ENCODE results near the gene CDH4. TPM values are rescaled to one million over a fixed set of nuclear protein-coding genes. Genes with fewer than 3 reads are reported as not detected.

The CDH4 gene
- total RNA-seq, 4 donors from 2014 or later = under 0.01 to 0.56 (median 0.19) TPM; not detected in 1

DNA sequence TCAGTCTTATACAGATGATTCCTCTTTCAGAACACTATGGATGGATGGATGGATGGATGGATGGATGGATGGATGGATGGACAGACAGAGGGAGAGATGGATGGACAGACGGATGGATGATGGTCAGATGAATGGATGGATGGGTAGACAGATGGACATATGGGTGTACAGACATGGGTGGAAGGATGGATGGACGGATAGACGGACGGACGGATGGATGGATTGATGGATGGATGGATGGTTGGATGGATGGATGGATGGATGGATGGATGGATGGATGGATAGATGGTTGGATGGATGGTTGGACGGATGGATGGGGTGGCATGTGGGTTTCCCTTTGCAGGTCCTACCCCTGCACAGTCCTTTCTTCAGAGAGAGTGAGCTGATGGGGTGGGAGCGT is 320.7 kb downstream of the CDH4 start:
- DNase-seq (ENCODE audit: low spot score) (no peak), ATAC-seq (ENCODE audit: low FRiP score) (no peak)
- TF ChIP-seq, protein P1, sequence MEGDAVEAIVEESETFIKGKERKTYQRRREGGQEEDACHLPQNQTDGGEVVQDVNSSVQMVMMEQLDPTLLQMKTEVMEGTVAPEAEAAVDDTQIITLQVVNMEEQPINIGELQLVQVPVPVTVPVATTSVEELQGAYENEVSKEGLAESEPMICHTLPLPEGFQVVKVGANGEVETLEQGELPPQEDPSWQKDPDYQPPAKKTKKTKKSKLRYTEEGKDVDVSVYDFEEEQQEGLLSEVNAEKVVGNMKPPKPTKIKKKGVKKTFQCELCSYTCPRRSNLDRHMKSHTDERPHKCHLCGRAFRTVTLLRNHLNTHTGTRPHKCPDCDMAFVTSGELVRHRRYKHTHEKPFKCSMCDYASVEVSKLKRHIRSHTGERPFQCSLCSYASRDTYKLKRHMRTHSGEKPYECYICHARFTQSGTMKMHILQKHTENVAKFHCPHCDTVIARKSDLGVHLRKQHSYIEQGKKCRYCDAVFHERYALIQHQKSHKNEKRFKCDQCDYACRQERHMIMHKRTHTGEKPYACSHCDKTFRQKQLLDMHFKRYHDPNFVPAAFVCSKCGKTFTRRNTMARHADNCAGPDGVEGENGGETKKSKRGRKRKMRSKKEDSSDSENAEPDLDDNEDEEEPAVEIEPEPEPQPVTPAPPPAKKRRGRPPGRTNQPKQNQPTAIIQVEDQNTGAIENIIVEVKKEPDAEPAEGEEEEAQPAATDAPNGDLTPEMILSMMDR (IDR thresholded peaks at IDR 0.05) = no peak

DNA sequence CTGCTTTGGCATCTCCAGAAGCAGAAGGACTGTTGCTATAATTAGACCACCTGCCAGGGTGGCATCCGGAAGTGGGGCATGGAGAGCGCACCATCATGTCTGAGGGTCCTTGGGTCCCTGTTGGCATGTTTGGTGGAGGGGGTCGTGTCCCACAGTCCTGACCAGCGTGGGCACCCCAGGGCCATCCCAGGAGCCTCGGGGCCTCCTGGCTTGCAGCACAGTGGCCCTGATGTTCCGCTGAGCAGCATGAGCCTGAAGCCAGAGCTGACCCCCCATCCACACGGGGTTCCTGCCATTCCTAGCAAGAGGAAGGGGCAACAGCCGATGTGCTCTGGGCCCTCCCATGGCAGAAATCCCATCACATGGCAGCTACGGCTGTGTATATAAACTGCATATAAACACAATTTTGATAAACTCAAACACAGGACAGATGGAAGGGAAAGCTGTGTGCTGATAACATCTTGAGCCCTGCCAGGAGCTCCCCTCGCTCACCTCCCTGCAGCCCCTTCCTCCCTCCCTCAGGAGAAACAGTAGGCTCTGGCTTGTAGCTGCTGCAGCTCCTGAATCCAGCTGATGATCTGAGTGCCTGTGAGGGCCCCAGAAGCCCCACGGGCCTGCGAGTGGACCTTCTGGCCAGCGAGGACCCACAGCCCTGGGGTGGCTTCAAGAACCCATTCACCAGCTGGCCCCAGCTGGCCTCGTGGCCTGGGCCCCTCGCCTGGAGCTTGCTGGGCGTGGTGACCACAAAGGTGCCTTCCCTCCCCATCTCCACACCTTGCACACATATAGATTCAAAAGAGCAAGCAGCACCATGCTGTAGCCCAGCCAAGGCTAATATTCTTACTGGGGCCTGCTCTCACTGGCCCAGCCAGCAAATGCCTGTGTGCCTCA is 321.6 kb downstream of the CDH4 start:
- no peak for DNase-seq (ENCODE audit: low spot score)
- no peak for ATAC-seq (ENCODE audit: low FRiP score)
- TF ChIP-seq, protein P1 (IDR thresholded peaks at IDR 0.05) = no peak

DNA sequence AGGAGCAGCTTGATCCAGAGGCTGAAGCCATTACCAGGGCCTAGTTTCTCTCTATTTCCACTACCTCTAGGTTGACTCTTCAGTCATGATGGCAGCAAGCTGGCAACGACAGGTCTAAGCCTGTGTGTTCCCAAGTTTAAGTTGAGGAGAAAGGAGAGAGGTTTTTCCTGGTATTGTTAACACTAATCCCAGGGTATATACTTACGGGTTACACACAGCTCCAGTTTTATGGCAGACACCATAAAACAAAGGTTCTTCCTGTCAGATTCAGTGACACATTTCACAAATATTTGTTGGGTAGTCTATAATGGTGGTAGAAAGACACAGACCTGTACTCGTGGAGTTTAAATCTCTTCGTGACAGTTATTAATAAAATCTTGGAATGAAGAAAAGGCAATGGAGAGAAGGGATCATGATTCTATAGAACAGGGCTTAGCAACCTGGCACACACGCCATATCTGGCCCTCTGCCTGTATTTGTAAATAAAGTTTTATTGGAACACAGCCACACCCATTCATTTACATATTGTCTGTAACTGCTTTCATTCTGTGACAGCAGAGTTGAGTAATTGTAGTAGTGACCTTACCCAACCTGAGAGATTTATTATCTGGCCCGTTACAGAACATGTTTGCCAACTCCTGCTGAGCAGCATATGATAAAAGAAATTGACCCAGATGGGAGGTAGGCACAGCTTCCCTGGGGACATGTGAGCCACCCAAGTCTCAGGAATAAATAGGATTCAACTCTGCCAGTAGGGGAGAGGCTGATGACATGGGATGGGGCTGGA is 323.3 kb downstream of the CDH4 start:
- DNase-seq (ENCODE audit: low spot score) (no peak), ATAC-seq (ENCODE audit: low FRiP score) (no peak)
- TF ChIP-seq, protein P1 (IDR thresholded peaks at IDR 0.05) = no peak

DNA sequence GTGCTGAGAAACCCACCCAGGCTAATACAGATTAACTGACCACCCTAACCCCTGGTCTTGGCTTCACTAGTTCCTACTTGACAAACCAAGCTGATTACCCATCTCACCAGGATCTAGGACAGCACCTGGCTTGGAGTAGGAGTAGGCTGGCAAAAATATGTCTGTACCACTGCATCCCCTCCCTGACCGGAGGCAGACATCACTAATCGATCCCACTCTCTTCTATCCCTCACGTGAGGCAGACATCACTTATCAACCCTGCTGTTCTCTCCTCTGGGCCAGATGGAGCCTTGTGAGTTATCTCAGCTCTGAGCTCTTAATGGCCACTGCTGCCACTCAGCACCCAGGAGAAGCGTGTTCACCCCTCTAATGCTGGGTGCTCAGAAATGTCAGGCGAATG is 324.3 kb downstream of the CDH4 start:
- no peak for ATAC-seq (ENCODE audit: low FRiP score)
- TF ChIP-seq, protein P1 (IDR thresholded peaks at IDR 0.05) = no peak
- no peak for DNase-seq (ENCODE audit: low spot score)

DNA sequence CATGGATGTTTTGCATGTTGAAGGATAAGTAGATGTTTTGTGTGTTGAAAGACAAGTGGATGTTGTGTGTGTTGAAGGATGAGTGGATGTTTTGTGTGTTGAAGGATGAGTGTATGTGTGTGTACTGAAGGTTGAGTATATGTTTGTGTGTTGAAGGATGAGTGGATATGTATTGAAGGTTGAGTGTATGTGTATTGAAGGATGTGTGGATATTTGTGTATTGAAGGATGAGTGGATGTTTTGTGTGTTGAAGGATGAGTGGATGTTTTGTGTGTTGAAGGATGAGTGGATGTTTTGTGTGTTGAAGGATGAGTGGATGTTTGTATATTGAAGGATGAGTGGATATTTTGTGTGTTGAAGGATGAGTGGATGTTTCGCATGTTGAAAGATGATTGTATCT is 325.0 kb downstream of the CDH4 start:
- ATAC-seq (ENCODE audit: low FRiP score) (no peak), DNase-seq (ENCODE audit: low spot score) (no peak)
- TF ChIP-seq, protein P1 (IDR thresholded peaks at IDR 0.05) = no peak

DNA sequence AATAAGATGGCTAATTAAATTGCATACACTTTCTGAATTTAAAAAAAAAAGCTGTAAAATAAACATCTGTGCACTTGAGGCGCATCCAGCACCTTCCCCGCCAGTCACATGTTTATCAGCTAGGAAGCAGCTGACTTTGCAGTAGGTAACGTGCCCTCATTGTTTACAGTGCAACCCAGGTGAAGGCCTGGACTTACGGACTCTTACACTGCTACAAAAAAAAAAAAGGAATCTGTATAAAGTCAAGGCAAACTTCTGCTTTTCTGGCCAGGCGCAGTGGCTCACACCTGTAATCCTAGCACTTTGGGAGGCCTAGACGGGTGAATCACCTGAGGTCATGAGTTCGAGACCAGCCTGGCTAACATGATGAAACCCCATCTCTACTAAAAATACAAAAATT is 327.8 kb downstream of the CDH4 start:
- ATAC-seq (ENCODE audit: low FRiP score) (no peak), DNase-seq (ENCODE audit: low spot score) (no peak)
- TF ChIP-seq, protein P1 (IDR thresholded peaks at IDR 0.05) = no peak
